Measurements from ENCODE around the gene SLC6A18. TPM values are rescaled to one million over a fixed set of nuclear protein-coding genes. Genes with fewer than 3 reads are reported as not detected.

SLC6A18 gene
- total and polyA plus RNA-seq, 2 donors from 2014 or later, result 1.5 TPM; not detected in 1

DNA sequence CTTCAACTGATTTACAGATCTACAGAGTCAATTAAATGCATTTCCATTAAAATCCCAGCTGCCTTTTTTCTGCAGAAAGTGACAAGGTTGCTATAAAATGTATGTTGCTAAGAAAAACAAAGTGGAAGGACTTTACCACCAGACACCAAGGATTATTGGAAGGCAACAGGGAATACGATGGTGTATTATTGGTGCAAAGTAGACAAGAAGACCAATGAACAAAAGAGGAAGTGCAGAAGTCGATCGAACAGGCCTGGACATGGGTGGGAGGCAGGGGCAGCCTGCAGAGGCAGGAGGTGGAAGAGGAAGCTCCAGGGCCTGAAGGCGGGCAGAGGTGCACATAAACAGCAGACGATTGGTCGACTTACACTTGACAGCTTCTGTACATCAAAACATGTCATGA is 34.3 kb upstream of the SLC6A18 start:
- no peak overlapping the region for H3K9ac ChIP-seq (ENCODE audit: low read length in 3 of 3)
- no peak overlapping the region for H3K27ac ChIP-seq (ENCODE audit: low read depth in 2 of 2, low read length in 2 of 2)
- intact Hi-C loops (cut with DNase I), result no loop called here
- no peak for FAIRE-seq
- H3K36me3 ChIP-seq (ENCODE audit: control insufficient read depth in 2 of 3, insufficient read depth in 3 of 3, low read length in 3 of 3), result no peaks in the 10 kb centered on the region
- no peak for TF ChIP-seq CTCF (IDR thresholded peaks at IDR 0.05; ENCODE audit: borderline replicate concordance, extremely low read depth, insufficient read depth)
- no peaks in the 10 kb centered on the region for H3K27me3 ChIP-seq (ENCODE audit: control insufficient read depth, insufficient read depth, low read length)
- H3K4me1 ChIP-seq (ENCODE audit: control insufficient read depth in 2 of 3, insufficient read depth in 2 of 3, low read depth in 1 of 3, low read length in 3 of 3), result peaks cover 0 to 4% (median 3%) of the 10 kb centered on the region in 3 donors
- H3K4me3 ChIP-seq (ENCODE audit: low read length in 3 of 3), result no peak overlapping the region
- H3K9me3 ChIP-seq (ENCODE audit: control insufficient read depth in 2 of 3, insufficient read depth in 1 of 3, low read length in 3 of 3), result no peaks in the 10 kb centered on the region
- peak in 3 of 5 donors; percentile 63 to 92 (median 76) for DNase-seq

GRCh38 chr5:1192971-1193590 is 32.1 kb upstream of the SLC6A18 start:
- no peak for DNase-seq
- no peak overlapping the region for H3K27ac ChIP-seq (ENCODE audit: low read depth in 2 of 2, low read length in 2 of 2)
- no peak overlapping the region for H3K9ac ChIP-seq (ENCODE audit: low read length in 3 of 3)
- TF ChIP-seq CTCF (IDR thresholded peaks at IDR 0.05; ENCODE audit: borderline replicate concordance, extremely low read depth, insufficient read depth), result no peak
- intact Hi-C loops (cut with DNase I), result no loop called here
- H3K4me3 ChIP-seq (ENCODE audit: low read length in 3 of 3), result no peak overlapping the region
- no peaks in the 10 kb centered on the region for H3K9me3 ChIP-seq (ENCODE audit: control insufficient read depth in 2 of 3, insufficient read depth in 1 of 3, low read length in 3 of 3)
- no peaks in the 10 kb centered on the region for H3K4me1 ChIP-seq (ENCODE audit: control insufficient read depth in 2 of 3, insufficient read depth in 2 of 3, low read depth in 1 of 3, low read length in 3 of 3)
- no peaks in the 10 kb centered on the region for H3K36me3 ChIP-seq (ENCODE audit: control insufficient read depth in 2 of 3, insufficient read depth in 3 of 3, low read length in 3 of 3)
- H3K27me3 ChIP-seq (ENCODE audit: control insufficient read depth, insufficient read depth, low read length), result no peaks in the 10 kb centered on the region
- FAIRE-seq, result no peak

- Histone ChIP-seq H3K9me3 (ENCODE audit: control insufficient read depth in 2 of 3, insufficient read depth in 1 of 3, low read length in 3 of 3) (no peaks in the 10 kb centered on the region), H3K27ac (ENCODE audit: low read depth in 2 of 2, low read length in 2 of 2) (no peak overlapping the region), H3K4me3 (ENCODE audit: low read length in 3 of 3) (no peak overlapping the region), H3K36me3 (ENCODE audit: control insufficient read depth in 2 of 3, insufficient read depth in 3 of 3, low read length in 3 of 3) (no peaks in the 10 kb centered on the region), H3K4me1 (ENCODE audit: control insufficient read depth in 2 of 3, insufficient read depth in 2 of 3, low read depth in 1 of 3, low read length in 3 of 3) (no peaks in the 10 kb centered on the region), H3K9ac (ENCODE audit: low read length in 3 of 3) (no peak overlapping the region), H3K27me3 (ENCODE audit: control insufficient read depth, insufficient read depth, low read length) (no peaks in the 10 kb centered on the region)
- no peak for TF ChIP-seq CTCF (IDR thresholded peaks at IDR 0.05; ENCODE audit: borderline replicate concordance, extremely low read depth, insufficient read depth)
- intact Hi-C loops (cut with DNase I), result no loop called here
- FAIRE-seq, result no peak
- DNase-seq, result peak in 1 of 5 donors; percentile 63
These were observed 31.6 kb upstream of the SLC6A18 start for GRCh38 chr5:1193591-1193985.

DNA sequence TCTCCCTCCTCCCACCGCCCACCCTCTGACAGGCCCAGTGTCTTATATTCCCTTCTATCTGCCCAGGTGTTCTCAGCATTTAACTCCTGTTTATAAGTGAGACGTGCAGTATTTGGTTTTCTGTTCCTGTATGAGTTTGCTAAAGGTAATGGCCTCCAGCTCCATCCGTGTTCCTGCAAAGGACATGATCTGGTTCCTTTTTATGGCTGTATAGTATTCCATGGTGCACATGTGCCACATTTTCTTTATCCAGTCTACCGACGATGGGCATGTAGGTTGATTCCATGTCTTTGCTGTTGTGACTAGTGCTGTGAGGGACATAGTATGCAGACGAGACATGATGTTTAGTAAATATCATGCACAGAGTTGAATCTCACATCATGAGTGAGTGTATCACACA is 30.8 kb upstream of the SLC6A18 start:
- Histone ChIP-seq H3K9ac (ENCODE audit: low read length in 3 of 3) (no peak overlapping the region), H3K4me1 (ENCODE audit: control insufficient read depth in 2 of 3, insufficient read depth in 2 of 3, low read depth in 1 of 3, low read length in 3 of 3) (no peaks in the 10 kb centered on the region), H3K27me3 (ENCODE audit: control insufficient read depth, insufficient read depth, low read length) (peaks cover under 1% of the 10 kb centered on the region), H3K4me3 (ENCODE audit: low read length in 3 of 3) (no peak overlapping the region), H3K27ac (ENCODE audit: low read depth in 2 of 2, low read length in 2 of 2) (no peak overlapping the region), H3K9me3 (ENCODE audit: control insufficient read depth in 2 of 3, insufficient read depth in 1 of 3, low read length in 3 of 3) (no peaks in the 10 kb centered on the region), H3K36me3 (ENCODE audit: control insufficient read depth in 2 of 3, insufficient read depth in 3 of 3, low read length in 3 of 3) (no peaks in the 10 kb centered on the region)
- intact Hi-C loops (cut with DNase I), result no loop called here
- DNase-seq, result no peak
- no peak for TF ChIP-seq CTCF (IDR thresholded peaks at IDR 0.05; ENCODE audit: borderline replicate concordance, extremely low read depth, insufficient read depth)
- no peak for FAIRE-seq

Measured in kidney (tissue), 14 donors.